Chondrocyte (in vitro differentiated cells): ENCODE data around the gene SLC25A48. TPM values are rescaled to one million over a fixed set of nuclear protein-coding genes. Genes with fewer than 3 reads are reported as not detected.

Source experiments
- DNase-seq: peaks from one replicate; pipeline ENCODE4 v3.0.0; 2021; ENCODE audit warnings: mixed read lengths, low spot score
- H3K27ac Mint-ChIP-seq: one replicate; pipeline ENCODE4 v1.8.0; 2021; ENCODE audit warnings: mild to moderate bottlenecking, moderate library complexity, mixed read lengths; ENCODE audit not compliant: unreplicated experiment
- H3K27me3 Mint-ChIP-seq: 2 replicates; pipeline ENCODE4 v1.8.0; 2021; ENCODE audit warnings: low read depth, mixed read lengths
- H3K36me3 Mint-ChIP-seq: 2 replicates; pipeline ENCODE4 v1.8.0; 2021; ENCODE audit warnings: low read depth, mixed read lengths
- H3K4me1 Mint-ChIP-seq: 2 replicates; pipeline ENCODE4 v1.8.0; 2021; ENCODE audit warnings: low read depth, mild to moderate bottlenecking, mixed read lengths
- H3K4me3 Mint-ChIP-seq: one replicate; pipeline ENCODE4 v1.8.0; 2021; ENCODE audit warnings: mild to moderate bottlenecking, moderate library complexity, mixed read lengths; ENCODE audit not compliant: unreplicated experiment
- H3K9me3 Mint-ChIP-seq: 2 replicates; pipeline ENCODE4 v1.8.0; 2021; ENCODE audit warnings: low read depth, mixed read lengths
- total RNA-seq: library from RNA; stranded (reverse); gene quantifications from 3 replicates; pipeline ENCODE4 v1.2.1, GENCODE V29; 2021
- TF ChIP-seq, protein P1 (sequence below): fragments of 200-600 bp; sonication (generic); IDR thresholded peaks from 2 replicates; pipeline ENCODE4 v1.5.0; 2021; ENCODE audit warnings: antibody characterized with exemption, mild to moderate bottlenecking, moderate library complexity

SLC25A48 gene
- total RNA-seq, 1 donor from 2014 or later = not detected

DNA sequence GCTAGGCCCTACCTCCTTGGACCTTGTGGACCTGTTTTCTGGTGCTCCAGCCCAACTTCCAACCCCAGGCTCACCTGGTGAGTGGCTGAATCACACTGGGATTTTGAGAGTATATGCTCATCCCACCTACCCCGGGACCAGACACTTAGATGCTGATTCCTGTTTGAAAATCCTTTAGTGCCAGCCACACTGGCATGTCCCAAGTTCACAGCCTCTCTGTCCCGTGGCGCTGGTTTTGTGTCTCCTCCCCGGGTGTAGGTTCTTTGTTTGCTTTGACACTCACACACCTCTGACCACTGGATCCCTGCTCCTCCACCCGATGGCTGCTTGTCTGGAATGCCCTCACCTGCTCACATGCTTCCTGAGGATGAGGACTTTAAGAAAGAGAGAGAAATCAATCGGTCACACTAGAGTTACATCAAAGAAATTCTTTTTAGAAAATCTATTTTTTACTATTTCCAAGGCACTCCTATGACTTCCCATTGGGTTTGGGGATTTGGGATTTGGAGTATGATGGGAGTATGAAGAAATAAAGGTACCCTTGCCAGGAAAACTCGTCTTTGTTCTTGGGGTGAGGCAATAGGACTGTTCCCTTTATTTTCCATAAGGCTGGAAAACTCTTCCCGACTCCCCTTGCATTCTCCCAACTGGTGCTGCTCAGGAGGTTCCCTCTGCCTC is 7.3 kb upstream of the SLC25A48 start:
- DNase-seq = no peak

GRCh38 chr5:135827965-135828781 is 6.3 kb upstream of the SLC25A48 start:
- Mint-ChIP-seq H3K9me3 (no peaks in the 10 kb centered on the region), H3K4me3 (no peak overlapping the region), H3K27ac (no peak overlapping the region), H3K4me1 (no peaks in the 10 kb centered on the region), H3K27me3 (peaks cover 61% of the 10 kb centered on the region), H3K36me3 (no peaks in the 10 kb centered on the region)
- TF ChIP-seq, protein P1, sequence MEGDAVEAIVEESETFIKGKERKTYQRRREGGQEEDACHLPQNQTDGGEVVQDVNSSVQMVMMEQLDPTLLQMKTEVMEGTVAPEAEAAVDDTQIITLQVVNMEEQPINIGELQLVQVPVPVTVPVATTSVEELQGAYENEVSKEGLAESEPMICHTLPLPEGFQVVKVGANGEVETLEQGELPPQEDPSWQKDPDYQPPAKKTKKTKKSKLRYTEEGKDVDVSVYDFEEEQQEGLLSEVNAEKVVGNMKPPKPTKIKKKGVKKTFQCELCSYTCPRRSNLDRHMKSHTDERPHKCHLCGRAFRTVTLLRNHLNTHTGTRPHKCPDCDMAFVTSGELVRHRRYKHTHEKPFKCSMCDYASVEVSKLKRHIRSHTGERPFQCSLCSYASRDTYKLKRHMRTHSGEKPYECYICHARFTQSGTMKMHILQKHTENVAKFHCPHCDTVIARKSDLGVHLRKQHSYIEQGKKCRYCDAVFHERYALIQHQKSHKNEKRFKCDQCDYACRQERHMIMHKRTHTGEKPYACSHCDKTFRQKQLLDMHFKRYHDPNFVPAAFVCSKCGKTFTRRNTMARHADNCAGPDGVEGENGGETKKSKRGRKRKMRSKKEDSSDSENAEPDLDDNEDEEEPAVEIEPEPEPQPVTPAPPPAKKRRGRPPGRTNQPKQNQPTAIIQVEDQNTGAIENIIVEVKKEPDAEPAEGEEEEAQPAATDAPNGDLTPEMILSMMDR = no peak
- no peak for DNase-seq

More for the DNA sequence above, 7.3 kb upstream of the SLC25A48 start:
- no peaks in the 10 kb centered on the region for H3K4me1 Mint-ChIP-seq
- H3K27ac Mint-ChIP-seq = no peak overlapping the region
- no peaks in the 10 kb centered on the region for H3K9me3 Mint-ChIP-seq
- TF ChIP-seq, protein P1 = no peak
- H3K27me3 Mint-ChIP-seq = peaks cover 52% of the 10 kb centered on the region
- H3K4me3 Mint-ChIP-seq = no peak overlapping the region
- H3K36me3 Mint-ChIP-seq = no peaks in the 10 kb centered on the region

GRCh38 chr5:135828782-135829127 is 5.7 kb upstream of the SLC25A48 start:
- no peak overlapping the region for H3K4me3 Mint-ChIP-seq
- no peak overlapping the region for H3K27ac Mint-ChIP-seq
- H3K36me3 Mint-ChIP-seq = no peaks in the 10 kb centered on the region
- TF ChIP-seq, protein P1 = no peak
- no peaks in the 10 kb centered on the region for H3K4me1 Mint-ChIP-seq
- no peak for DNase-seq
- no peaks in the 10 kb centered on the region for H3K9me3 Mint-ChIP-seq
- peaks cover 59% of the 10 kb centered on the region for H3K27me3 Mint-ChIP-seq

GRCh38 chr5:135829179-135829578 is 5.3 kb upstream of the SLC25A48 start:
- H3K36me3 Mint-ChIP-seq = no peaks in the 10 kb centered on the region
- H3K27ac Mint-ChIP-seq = no peak overlapping the region
- TF ChIP-seq, protein P1 = no peak
- peaks cover 59% of the 10 kb centered on the region for H3K27me3 Mint-ChIP-seq
- no peaks in the 10 kb centered on the region for H3K9me3 Mint-ChIP-seq
- no peak overlapping the region for H3K4me3 Mint-ChIP-seq
- DNase-seq = no peak
- peaks cover 2% of the 10 kb centered on the region for H3K4me1 Mint-ChIP-seq

DNA sequence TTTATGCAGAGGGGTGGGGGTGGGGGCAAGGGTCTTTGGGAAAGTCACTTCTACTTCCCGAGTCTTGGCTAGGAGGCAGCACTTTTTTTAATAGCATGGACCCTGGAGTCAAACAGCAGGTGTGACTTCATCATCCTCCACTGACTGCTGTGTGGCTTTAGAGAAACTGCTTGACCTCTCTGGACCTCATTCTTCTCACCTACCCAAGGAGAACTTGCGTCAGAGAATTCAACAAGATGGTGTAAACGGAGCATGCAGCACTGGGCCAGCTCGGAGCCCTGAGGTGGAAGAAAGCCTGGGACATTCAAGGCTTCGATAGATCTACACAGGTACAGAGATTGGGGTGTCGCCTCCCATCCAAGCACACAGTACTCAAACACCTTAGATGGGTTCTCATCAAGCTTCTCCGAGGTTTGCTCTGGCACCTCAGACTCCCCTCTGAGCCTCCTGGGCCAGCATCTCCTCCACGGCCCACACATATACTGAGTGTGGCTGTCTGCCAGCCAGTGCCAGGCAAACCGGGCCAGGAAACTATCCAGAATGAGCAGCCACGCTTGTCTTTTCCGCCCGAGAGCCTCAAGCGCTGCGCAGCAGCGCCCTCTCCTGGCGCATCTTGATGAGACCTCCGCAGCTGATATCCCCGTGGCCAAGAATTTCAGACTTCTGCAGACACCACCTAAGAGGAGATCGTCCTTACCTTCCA is 4.6 kb upstream of the SLC25A48 start:
- H3K27me3 Mint-ChIP-seq = peaks cover 64% of the 10 kb centered on the region
- no peak overlapping the region for H3K4me3 Mint-ChIP-seq
- no peaks in the 10 kb centered on the region for H3K36me3 Mint-ChIP-seq
- no peak overlapping the region for H3K27ac Mint-ChIP-seq
- no peaks in the 10 kb centered on the region for H3K9me3 Mint-ChIP-seq
- TF ChIP-seq, protein P1 = peak; percentile 93
- no peak for DNase-seq
- H3K4me1 Mint-ChIP-seq = peaks cover 8% of the 10 kb centered on the region
